SK-N-SH (cell line): ENCODE data around the gene SLC25A48. TPM values are rescaled to one million over a fixed set of nuclear protein-coding genes. Genes with fewer than 3 reads are reported as not detected.

Experiments used
- CTCF ChIA-PET: fragments of 300-600, 350-600 bp; formaldehyde crosslinking; extraction: SDS; loops from one replicate; lab custom pipeline; 2021; lab: Yijun Ruan, JAX
- POLR2A ChIA-PET: fragments of 350-600 bp; sonication (Branson Sonifier 250); formaldehyde crosslinking; extraction: SDS; loops from one replicate; lab custom pipeline; 2020; ENCODE audit warnings: antibody characterized with exemption, inconsistent platforms; lab: Yijun Ruan, JAX
- DNase-seq: peaks from one replicate; pipeline ENCODE4 v3.0.0; 2012
- H2AFZ ChIP-seq: fragments of 200-600 bp; sonication (generic); 2 replicates; pipeline ENCODE4 v1.8.1; 2016; ENCODE audit warnings: antibody characterized with exemption, mild to moderate bottlenecking, low read depth
- H3F3A ChIP-seq: fragments of 200-600 bp; sonication (generic); replicated peaks from 2 replicates; pipeline ENCODE3; 2016; ENCODE audit warnings: antibody characterized with exemption, mild to moderate bottlenecking; ENCODE audit not compliant: insufficient read depth
- H3K27ac ChIP-seq, 2 experiments: fragments of 200-500 bp in 1 of 2; fragments of 200-600 bp in 1 of 2; sonication (Bioruptor generic) in 1 of 2; sonication (generic), shearing (Covaris generic) in 1 of 2; 2 replicates each; pipeline versions ENCODE4 v1.5.1 to v1.6.1; 2014 to 2016; ENCODE audit warnings: low read depth in 2 of 2, inconsistent platforms in 1 of 2, low read length in 1 of 2, mild to moderate bottlenecking in 1 of 2, mixed read lengths in 1 of 2
- H3K27me3 ChIP-seq: fragments of 200-600 bp; sonication (generic), shearing (Covaris generic); 2 replicates; pipeline ENCODE4 v1.6.1; 2016; ENCODE audit warnings: mixed run types; ENCODE audit not compliant: insufficient read depth
- H3K36me3 ChIP-seq, 2 experiments: fragments of 200-500 bp in 1 of 2; fragments of 200-600 bp in 1 of 2; sonication (Bioruptor generic) in 1 of 2; sonication (generic) in 1 of 2; replicated peaks in 1 of 2; 2 replicates each; pipeline versions ENCODE3 to v1.5.1; 2014 to 2016; ENCODE audit warnings: low read length in 1 of 2, mild to moderate bottlenecking in 1 of 2; ENCODE audit not compliant: insufficient read depth in 2 of 2, control insufficient read depth in 1 of 2
- H3K4me1 ChIP-seq, 2 experiments: fragments of 200-500 bp in 1 of 2; fragments of 200-600 bp in 1 of 2; sonication (Bioruptor generic) in 1 of 2; sonication (generic), shearing (Covaris generic) in 1 of 2; 2 replicates each; pipeline versions ENCODE4 v1.5.1 to v1.6.1; 2014 to 2016; ENCODE audit warnings: low read depth in 1 of 2, low read length in 1 of 2, mixed run types in 1 of 2; ENCODE audit not compliant: insufficient read depth in 2 of 2, control insufficient read depth in 1 of 2
- H3K4me2 ChIP-seq: fragments of 200-600 bp; sonication (generic), shearing (Covaris generic); 2 replicates; pipeline ENCODE4 v1.6.1; 2017; ENCODE audit warnings: mixed run types
- H3K4me3 ChIP-seq, 2 experiments: fragments of 200-500 bp in 1 of 2; fragments of 200-600 bp in 1 of 2; sonication (Bioruptor generic) in 1 of 2; sonication (generic), shearing (Covaris generic) in 1 of 2; 2 replicates each; pipeline versions ENCODE4 v1.5.1 to v1.8.1; 2014 to 2016; ENCODE audit warnings: low read depth in 2 of 2, inconsistent platforms in 1 of 2, low read length in 1 of 2, mild to moderate bottlenecking in 1 of 2, mixed read lengths in 1 of 2, moderate library complexity in 1 of 2
- H3K79me2 ChIP-seq: fragments of 200-600 bp; sonication (generic); 2 replicates; pipeline ENCODE4 v1.8.1; 2017; ENCODE audit warnings: mild to moderate bottlenecking; ENCODE audit not compliant: insufficient read depth
- H3K9ac ChIP-seq: fragments of 200-600 bp; sonication (generic); 2 replicates; pipeline ENCODE4 v1.6.1; 2017; ENCODE audit warnings: mixed run types
- H3K9me2 ChIP-seq: fragments of 200-600 bp; sonication (generic); 2 replicates; pipeline ENCODE4 v1.6.1; 2017; ENCODE audit warnings: mixed run types
- H3K9me3 ChIP-seq: fragments of 200-600 bp; sonication (generic); 2 replicates; pipeline ENCODE4 v1.6.1; 2017; ENCODE audit warnings: mixed run types, mild to moderate bottlenecking, moderate library complexity
- H4K20me1 ChIP-seq: fragments of 200-600 bp; sonication (generic); 2 replicates; pipeline ENCODE4 v1.6.1; 2017; ENCODE audit warnings: mild to moderate bottlenecking, mixed run types; ENCODE audit not compliant: insufficient read depth
- CTCF ChIP-seq: fragments of 200-600 bp; sonication (generic); IDR thresholded peaks from 2 replicates; pipeline ENCODE4 v1.6.1; 2017; ENCODE audit warnings: antibody characterized with exemption, mild to moderate bottlenecking, moderate library complexity
- EP300 ChIP-seq, 2 experiments: IDR thresholded peaks; 2 replicates each; pipeline versions ENCODE4 v1.4.0 to v1.6.1; 2012; ENCODE audit warnings: borderline replicate concordance in 1 of 2, low read depth in 1 of 2, low read length in 1 of 2
- FOSL2 ChIP-seq: IDR thresholded peaks from 2 replicates; pipeline ENCODE4 v1.4.0; 2012; ENCODE audit warnings: low read depth, mild to moderate bottlenecking, moderate library complexity, borderline replicate concordance
- FOXM1 ChIP-seq: IDR thresholded peaks from 2 replicates; pipeline ENCODE4 v1.4.0; 2012; ENCODE audit warnings: low read depth, mild to moderate bottlenecking
- GABPA ChIP-seq: IDR thresholded peaks from 2 replicates; pipeline ENCODE4 v1.4.0; 2012; ENCODE audit warnings: low read depth, mild to moderate bottlenecking
- GATA2 ChIP-seq: sonication (generic); formaldehyde crosslinking; IDR thresholded peaks from 2 replicates; pipeline ENCODE4 v1.5.0; 2020; ENCODE audit warnings: mild to moderate bottlenecking, missing genetic modification reagents
- MEF2A ChIP-seq: IDR thresholded peaks from 2 replicates; pipeline ENCODE4 v1.4.0; 2012; ENCODE audit warnings: low read depth, borderline replicate concordance
- MXI1 ChIP-seq: IDR thresholded peaks from 2 replicates; pipeline ENCODE4 v1.6.1; 2012; ENCODE audit warnings: mild to moderate bottlenecking, low read depth, low read length, improper control_type of control experiment
- NFIC ChIP-seq: IDR thresholded peaks from 2 replicates; pipeline ENCODE4 v1.4.0; 2012; ENCODE audit warnings: borderline replicate concordance
- RAD21 ChIP-seq: IDR thresholded peaks from 2 replicates; pipeline ENCODE4 v1.6.1; 2012; ENCODE audit warnings: mild to moderate bottlenecking, low read length
- RCOR1 ChIP-seq: fragments of 150-350 bp; IDR thresholded peaks from 2 replicates; pipeline ENCODE4 v1.6.1; 2017; ENCODE audit warnings: antibody characterized with exemption, low read length
- REST ChIP-seq: IDR thresholded peaks from 2 replicates; pipeline ENCODE4 v1.6.1; 2012; ENCODE audit warnings: mild to moderate bottlenecking, low read depth, low read length, moderate library complexity
- RXRA ChIP-seq: IDR thresholded peaks from 2 replicates; pipeline ENCODE4 v1.4.0; 2012; ENCODE audit warnings: low read depth, mild to moderate bottlenecking, borderline replicate concordance
- SMC3 ChIP-seq: IDR thresholded peaks from 2 replicates; pipeline ENCODE4 v1.6.1; 2012; ENCODE audit warnings: low read depth, low read length, improper control_type of control experiment
- TCF12 ChIP-seq: IDR thresholded peaks from 2 replicates; pipeline ENCODE4 v1.4.0; 2012
- YY1 ChIP-seq: IDR thresholded peaks from 2 replicates; pipeline ENCODE4 v1.4.0; 2012; ENCODE audit warnings: low read depth, mild to moderate bottlenecking
- WGBS: methylation state at CpG from one replicate; pipeline ENCODE4 v1.1.6; 2017; ENCODE audit warnings: low lambda C conversion rate; 5-methylcytosine and 5-hydroxymethylcytosine counted together
- polyA plus RNA-seq, 3 experiments: library from polyadenylated mRNA; depleted of rRNA; stranded (reverse); fragments of >200 nt; gene quantifications; 2 replicates each; pipeline ENCODE4 v1.2.3, GENCODE V29; 2012
- TF ChIP-seq, protein P1 (sequence below): fragments of 150-350 bp; IDR thresholded peaks from 2 replicates; pipeline ENCODE4 v1.6.1; 2016; ENCODE audit warnings: mild to moderate bottlenecking, low read depth, low read length
- TF ChIP-seq, protein P2 (sequence below): IDR thresholded peaks from 2 replicates; pipeline ENCODE4; 2012

SLC25A48 gene
- polyA plus RNA-seq, 1 of the 3 experiments (the other 2 are of a cell fraction): 0.23 TPM

DNA sequence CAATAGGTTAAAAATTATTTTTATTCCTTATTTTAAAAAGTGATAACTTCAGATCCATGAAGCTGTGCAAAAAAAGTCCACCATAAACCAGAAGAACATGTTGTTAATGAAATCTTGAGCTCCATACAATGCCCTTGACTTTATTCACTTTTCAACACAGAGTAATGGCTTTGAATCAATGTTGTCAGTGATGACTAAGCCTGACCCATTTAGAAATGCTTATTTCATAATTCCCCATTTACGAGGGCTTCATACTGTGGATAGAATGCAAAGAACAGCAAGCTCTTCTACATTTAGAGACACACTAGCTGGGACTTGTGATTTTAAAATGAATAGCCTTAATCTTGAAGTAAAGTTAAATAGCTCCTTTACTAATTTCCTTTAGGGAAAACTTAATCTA is 86.9 kb downstream of the SLC25A48 start:
- TF ChIP-seq GABPA: no peak
- no peak for TF ChIP-seq MEF2A
- TF ChIP-seq RXRA: no peak
- no peak for TF ChIP-seq FOSL2
- TF ChIP-seq YY1: no peak
- no peak for TF ChIP-seq MXI1
- no peak for TF ChIP-seq RAD21
- no peak for TF ChIP-seq CTCF
- no peak for TF ChIP-seq FOXM1
- TF ChIP-seq, protein P1, sequence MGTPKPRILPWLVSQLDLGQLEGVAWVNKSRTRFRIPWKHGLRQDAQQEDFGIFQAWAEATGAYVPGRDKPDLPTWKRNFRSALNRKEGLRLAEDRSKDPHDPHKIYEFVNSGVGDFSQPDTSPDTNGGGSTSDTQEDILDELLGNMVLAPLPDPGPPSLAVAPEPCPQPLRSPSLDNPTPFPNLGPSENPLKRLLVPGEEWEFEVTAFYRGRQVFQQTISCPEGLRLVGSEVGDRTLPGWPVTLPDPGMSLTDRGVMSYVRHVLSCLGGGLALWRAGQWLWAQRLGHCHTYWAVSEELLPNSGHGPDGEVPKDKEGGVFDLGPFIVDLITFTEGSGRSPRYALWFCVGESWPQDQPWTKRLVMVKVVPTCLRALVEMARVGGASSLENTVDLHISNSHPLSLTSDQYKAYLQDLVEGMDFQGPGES: no peak
- no peak for TF ChIP-seq TCF12
- no peak for TF ChIP-seq REST
- no peak for TF ChIP-seq EP300 (IDR thresholded peaks at IDR 0.05; ENCODE audit: borderline replicate concordance in 1 of 2, low read depth in 1 of 2, low read length in 1 of 2)
- TF ChIP-seq, protein P2, sequence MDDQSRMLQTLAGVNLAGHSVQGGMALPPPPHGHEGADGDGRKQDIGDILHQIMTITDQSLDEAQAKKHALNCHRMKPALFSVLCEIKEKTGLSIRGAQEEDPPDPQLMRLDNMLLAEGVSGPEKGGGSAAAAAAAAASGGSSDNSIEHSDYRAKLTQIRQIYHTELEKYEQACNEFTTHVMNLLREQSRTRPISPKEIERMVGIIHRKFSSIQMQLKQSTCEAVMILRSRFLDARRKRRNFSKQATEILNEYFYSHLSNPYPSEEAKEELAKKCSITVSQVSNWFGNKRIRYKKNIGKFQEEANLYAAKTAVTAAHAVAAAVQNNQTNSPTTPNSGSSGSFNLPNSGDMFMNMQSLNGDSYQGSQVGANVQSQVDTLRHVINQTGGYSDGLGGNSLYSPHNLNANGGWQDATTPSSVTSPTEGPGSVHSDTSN: no peak
- no peak for TF ChIP-seq NFIC
- TF ChIP-seq SMC3: no peak
- no peak for TF ChIP-seq GATA2 (CRISPR knock-in tag)
- TF ChIP-seq RCOR1: no peak
- TF ChIP-seq, all 33 proteins: peak for 0
- DNase-seq: no peak
- CTCF ChIA-PET: interaction anchor here (1.2 to 1.6 kb wide), 3 partner anchors 161 to 455 kb away, joined by 3 to 5 read pairs (median 4); no protein-coding TSS in a partner anchor
- Histone ChIP-seq H3F3A (peaks cover 6% of the 10 kb centered on the region), H2AFZ (no peak overlapping the region), H3K79me2 (no peaks in the 10 kb centered on the region), H3K4me2 (no peak overlapping the region), H3K4me1 (no peaks in the 10 kb centered on the region), H3K9me3 (no peaks in the 10 kb centered on the region), H3K27me3 (no peaks in the 10 kb centered on the region), H4K20me1 (no peaks in the 10 kb centered on the region), H3K9me2 (no peaks in the 10 kb centered on the region), H3K4me3 (no peak overlapping the region), H3K9ac (no peak overlapping the region), H3K36me3 (no peaks in the 10 kb centered on the region), H3K27ac (no peak overlapping the region)
- WGBS: 12% methylated on average over 1 of the region's 1 CpG
- POLR2A ChIA-PET: no interaction called here
